PFSK-1 (cell line): ENCODE results near the gene MED26.

Experiments used
- FOXP2 ChIP-seq: optimal IDR thresholded peaks from 2 replicates; pipeline ENCODE3; 2011; ENCODE audit warnings: borderline replicate concordance, control low read depth, inconsistent platforms; ENCODE audit not compliant: insufficient read depth; ENCODE audit errors: extremely low read length, extremely low read depth
- POLR2AphosphoS5 ChIP-seq: IDR thresholded peaks from 2 replicates; pipeline ENCODE4 v1.6.1; 2012; ENCODE audit warnings: low read depth, mild to moderate bottlenecking, control low read depth, low read length, moderate library complexity
- REST ChIP-seq, 2 experiments: IDR thresholded peaks; 2 replicates each; pipeline versions ENCODE4 v1.6.1 to v1.8.0; 2011 to 2012; ENCODE audit warnings: low read depth in 2 of 2, low read length in 2 of 2, control low read depth in 1 of 2, inconsistent platforms in 1 of 2, mild to moderate bottlenecking in 1 of 2, moderate library complexity in 1 of 2; ENCODE audit not compliant: insufficient read depth in 1 of 2
- SIN3A ChIP-seq: IDR thresholded peaks from 2 replicates; pipeline ENCODE4 v1.6.1; 2012; ENCODE audit warnings: mild to moderate bottlenecking, low read length, moderate library complexity, borderline replicate concordance; ENCODE audit not compliant: insufficient read depth
- TAF1 ChIP-seq: IDR thresholded peaks from 2 replicates; pipeline ENCODE4 v1.6.1; 2012; ENCODE audit warnings: low read length, control low read depth, borderline replicate concordance; ENCODE audit not compliant: insufficient read depth

The MED26 gene

GRCh38 chr19:16628984-16629691 is 1.1 kb upstream of the MED26 start:
- peak; percentile 96 for TF ChIP-seq SIN3A
- no peak for TF ChIP-seq FOXP2
- no peak for TF ChIP-seq REST (IDR thresholded peaks at IDR 0.05; ENCODE audit: insufficient read depth in 1 of 2, low read depth in 2 of 2, low read length in 2 of 2)
- no peak for TF ChIP-seq TAF1
- TF ChIP-seq POLR2AphosphoS5 = 0 out of 2 replicates have a peak, but pooled peaks have one; percentile 46

GRCh38 chr19:16627928-16628182 is 149 bp downstream of the MED26 start:
- TF ChIP-seq POLR2AphosphoS5 (no peak; the same call in 1 of the 2 replicates), TAF1 (no peak), REST (IDR thresholded peaks at IDR 0.05; ENCODE audit: insufficient read depth in 1 of 2, low read depth in 2 of 2, low read length in 2 of 2) (no peak), FOXP2 (no peak), SIN3A (no peak)

DNA sequence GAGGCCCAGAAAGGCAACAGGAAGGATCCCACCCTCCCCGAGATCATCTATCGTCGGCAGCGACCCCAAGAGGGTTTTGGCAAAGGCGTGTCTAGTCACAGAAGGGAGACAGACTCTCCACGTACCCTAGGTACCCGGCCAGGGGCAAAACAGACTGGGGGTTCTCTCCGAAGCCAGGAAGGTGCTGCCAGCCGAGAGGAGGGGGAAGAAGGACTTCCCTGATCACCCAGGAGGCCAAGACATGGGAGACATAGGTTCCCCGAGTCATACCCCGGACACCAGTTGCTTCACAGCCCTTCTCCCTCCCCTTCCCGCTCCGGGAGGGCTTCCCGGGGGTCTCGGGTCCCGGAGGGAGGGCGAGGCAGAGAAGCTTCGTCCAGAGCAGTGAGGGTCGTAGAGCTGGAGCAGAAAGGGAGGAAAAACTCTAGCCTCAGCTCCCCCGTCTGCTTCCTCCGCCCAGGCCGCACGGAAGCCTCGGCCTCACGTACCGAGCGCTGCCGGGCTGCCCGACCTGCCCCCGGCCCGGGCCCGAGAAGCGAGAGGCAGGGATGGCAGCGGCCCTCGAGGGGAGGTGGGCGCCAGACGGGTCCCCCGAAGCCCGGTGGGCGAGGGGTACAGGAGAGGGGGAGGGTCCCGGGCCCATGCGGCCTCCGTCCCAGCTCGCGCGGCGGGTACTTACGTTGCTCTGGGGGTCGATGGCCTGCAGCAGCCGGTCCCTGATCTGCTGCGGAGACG is 644 bp downstream of the MED26 start:
- TF ChIP-seq FOXP2 (no peak), POLR2AphosphoS5 (no peak), SIN3A (no peak), TAF1 (no peak), REST (IDR thresholded peaks at IDR 0.05; ENCODE audit: insufficient read depth in 1 of 2, low read depth in 2 of 2, low read length in 2 of 2) (no peak)

DNA sequence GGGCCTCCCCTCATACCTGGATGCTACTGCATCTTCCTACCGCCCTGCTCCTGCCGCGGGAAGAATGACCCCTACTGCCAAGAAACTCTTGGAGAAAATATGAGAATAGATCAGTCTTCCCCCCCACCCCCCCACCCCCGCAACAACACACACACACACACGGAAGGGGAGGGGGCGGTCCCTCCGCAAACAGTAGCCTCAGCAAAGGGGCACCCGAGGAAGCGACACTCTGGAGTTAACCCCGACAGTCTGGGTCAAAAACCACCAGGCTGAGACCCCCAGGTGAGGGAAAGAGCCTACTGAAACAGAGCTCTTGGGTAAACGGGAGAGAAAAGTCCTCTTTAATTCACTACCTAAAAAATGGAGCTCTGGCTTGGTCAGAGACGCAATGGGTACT is 1.2 kb downstream of the MED26 start:
- TF ChIP-seq REST (IDR thresholded peaks at IDR 0.05; ENCODE audit: insufficient read depth in 1 of 2, low read depth in 2 of 2, low read length in 2 of 2) (no peak), FOXP2 (no peak), TAF1 (no peak), POLR2AphosphoS5 (no peak), SIN3A (0 out of 2 replicates have a peak, but pooled peaks have one; percentile 20)
